PC-3 (cell line): ENCODE measurements around the gene MPP2. TPM values are rescaled to one million over a fixed set of nuclear protein-coding genes. Genes with fewer than 3 reads are reported as not detected.
A peak's percentile ranks its signal among the peaks of the same experiment; 100 is the strongest.

ENCODE experiments used
- ATAC-seq: fragments of 200-7000 bp; cut with Tn5 transposase; 2 replicates; pipeline ENCODE4 v1.9.1; 2020; ENCODE audit warnings: mild to moderate bottlenecking, moderate library complexity
- BruUV-seq: library from RNA; stranded (reverse); fragments of 400-500 nt; replicated peaks from 2 replicates; lab custom pipeline; 2021; lab: Mats Ljungman, UMichigan
- CTCF ChIA-PET: fragments of 300-600 bp; sonication (Branson Sonifier 250); formaldehyde crosslinking; loops from one replicate; lab custom pipeline; 2022; ENCODE audit warnings: antibody characterized with exemption; lab: Charles Lee
- POLR2A ChIA-PET: fragments of 300-600 bp; sonication (Branson Sonifier 250); formaldehyde crosslinking; loops from one replicate; lab custom pipeline; 2022; ENCODE audit warnings: antibody characterized with exemption; ENCODE audit not compliant: unreplicated experiment; lab: Charles Lee
- DNase-seq: peaks from one replicate; pipeline ENCODE4 v3.0.0-alpha.2; 2015
- H2AFZ ChIP-seq: fragments of 300-600 bp; sonication (generic); 2 replicates; pipeline ENCODE4 v1.6.0; 2016; ENCODE audit warnings: antibody characterized with exemption, low read length
- H3F3A ChIP-seq: fragments of 300-600 bp; sonication (generic); one replicate; pipeline ENCODE4 v1.6.0; 2017; ENCODE audit warnings: antibody characterized with exemption, low read length, control low read depth, mild to moderate bottlenecking; ENCODE audit not compliant: unreplicated experiment
- H3K27ac ChIP-seq: fragments of 300-600 bp; sonication (generic); 2 replicates; pipeline ENCODE4 v1.5.1; 2016; ENCODE audit warnings: mild to moderate bottlenecking, low read length
- H3K27me3 ChIP-seq: fragments of 300-600 bp; sonication (generic); 2 replicates; pipeline ENCODE4 v1.6.1; 2016; ENCODE audit warnings: low read length, mixed read lengths
- H3K36me3 ChIP-seq: fragments of 300-600 bp; sonication (generic); 2 replicates; pipeline ENCODE4 v1.6.1; 2016; ENCODE audit warnings: low read depth, mixed run types, low read length, mixed read lengths
- H3K4me1 ChIP-seq: fragments of 300-600 bp; sonication (generic); 2 replicates; pipeline ENCODE4 v1.5.1; 2016; ENCODE audit warnings: low read length; ENCODE audit not compliant: insufficient read depth
- H3K4me2 ChIP-seq: fragments of 300-600 bp; sonication (generic); 2 replicates; pipeline ENCODE4 v1.6.0; 2016; ENCODE audit warnings: low read length
- H3K4me3 ChIP-seq: fragments of 300-600 bp; sonication (generic); 2 replicates; pipeline ENCODE4 v1.5.1; 2016; ENCODE audit warnings: mild to moderate bottlenecking, low read length, mixed read lengths
- H3K79me2 ChIP-seq: fragments of 300-600 bp; sonication (generic); 2 replicates; pipeline ENCODE4 v1.6.1; 2017; ENCODE audit warnings: low read length, mixed read lengths
- H3K9ac ChIP-seq: fragments of 300-600 bp; sonication (generic); 2 replicates; pipeline ENCODE4 v1.6.0; 2016; ENCODE audit warnings: mild to moderate bottlenecking, low read length
- H3K9me2 ChIP-seq: fragments of 300-600 bp; sonication (generic); replicated peaks from 2 replicates; pipeline ENCODE4 v1.6.1; 2016; ENCODE audit warnings: mixed run types, low read length, mixed read lengths
- H3K9me3 ChIP-seq: fragments of 300-600 bp; sonication (generic); 2 replicates; pipeline ENCODE4 v1.6.1; 2016; ENCODE audit warnings: low read length, mixed read lengths
- H4K20me1 ChIP-seq: fragments of 300-600 bp; sonication (generic); 2 replicates; pipeline ENCODE4 v1.6.1; 2016; ENCODE audit warnings: low read length, mixed read lengths
- EZH2 ChIP-seq: fragments of 300-600 bp; sonication (generic); IDR thresholded peaks from one replicate; pipeline ENCODE4 v1.6.1; 2017; ENCODE audit warnings: antibody characterized with exemption, mild to moderate bottlenecking, low read length; ENCODE audit not compliant: unreplicated experiment
- EZH2phosphoT487 ChIP-seq: fragments of 300-600 bp; sonication (generic); IDR thresholded peaks from 2 replicates; pipeline ENCODE4 v1.6.1; 2018; ENCODE audit warnings: mild to moderate bottlenecking, antibody characterized with exemption, low read length, borderline replicate concordance
- intact Hi-C: fragments of 100-400 bp; cut with micrococcal nuclease; formaldehyde crosslinking; loops from 2 replicates; pipeline ENCODE4 v1.9.0; 2023
- total RNA-seq: library from RNA; depleted of rRNA; stranded (reverse); fragments of >200 nt; gene quantifications from 2 replicates; pipeline ENCODE4 v1.2.3, GENCODE V29; 2014
- TF ChIP-seq, protein P1 (sequence below): fragments of 300-600 bp; sonication (generic); conservative IDR thresholded peaks from 2 replicates; pipeline ENCODE4 v1.5.1; 2017; ENCODE audit warnings: antibody characterized with exemption, low read depth, mild to moderate bottlenecking, low read length

Gene MPP2
- total RNA-seq, 1 experiment from 2014 or later, result 8.2 TPM

GRCh38 chr17:43927060-43927864 lies 19.9 kb upstream of the MPP2 start:
- BruUV-seq, result no TSS peak
- ATAC-seq (peak; percentile 60), DNase-seq (peak; percentile 36)
- Histone ChIP-seq H2AFZ (peak overlapping the region; percentile 77), H3K27ac (no peak overlapping the region), H3K4me2 (peak overlapping the region; percentile 92), H3K9ac (no peak overlapping the region), H4K20me1 (no peaks in the 10 kb centered on the region), H3K4me1 (peaks cover 11% of the 10 kb centered on the region), H3K4me3 (peak overlapping the region; percentile 66), H3K36me3 (no peaks in the 10 kb centered on the region), H3K79me2 (no peaks in the 10 kb centered on the region), H3K27me3 (peaks cover 7% of the 10 kb centered on the region; the same call in 1 of the 2 replicates), H3K9me3 (no peaks in the 10 kb centered on the region), H3K9me2 (no peaks in the 10 kb centered on the region), H3F3A (no peaks in the 10 kb centered on the region)
- intact Hi-C loops, result no loop called here
- POLR2A ChIA-PET, result no interaction called here
- CTCF ChIA-PET, result no interaction called here
- TF ChIP-seq, protein P1, sequence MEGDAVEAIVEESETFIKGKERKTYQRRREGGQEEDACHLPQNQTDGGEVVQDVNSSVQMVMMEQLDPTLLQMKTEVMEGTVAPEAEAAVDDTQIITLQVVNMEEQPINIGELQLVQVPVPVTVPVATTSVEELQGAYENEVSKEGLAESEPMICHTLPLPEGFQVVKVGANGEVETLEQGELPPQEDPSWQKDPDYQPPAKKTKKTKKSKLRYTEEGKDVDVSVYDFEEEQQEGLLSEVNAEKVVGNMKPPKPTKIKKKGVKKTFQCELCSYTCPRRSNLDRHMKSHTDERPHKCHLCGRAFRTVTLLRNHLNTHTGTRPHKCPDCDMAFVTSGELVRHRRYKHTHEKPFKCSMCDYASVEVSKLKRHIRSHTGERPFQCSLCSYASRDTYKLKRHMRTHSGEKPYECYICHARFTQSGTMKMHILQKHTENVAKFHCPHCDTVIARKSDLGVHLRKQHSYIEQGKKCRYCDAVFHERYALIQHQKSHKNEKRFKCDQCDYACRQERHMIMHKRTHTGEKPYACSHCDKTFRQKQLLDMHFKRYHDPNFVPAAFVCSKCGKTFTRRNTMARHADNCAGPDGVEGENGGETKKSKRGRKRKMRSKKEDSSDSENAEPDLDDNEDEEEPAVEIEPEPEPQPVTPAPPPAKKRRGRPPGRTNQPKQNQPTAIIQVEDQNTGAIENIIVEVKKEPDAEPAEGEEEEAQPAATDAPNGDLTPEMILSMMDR, result no peak
- TF ChIP-seq EZH2 (no peak), EZH2phosphoT487 (no peak)

DNA sequence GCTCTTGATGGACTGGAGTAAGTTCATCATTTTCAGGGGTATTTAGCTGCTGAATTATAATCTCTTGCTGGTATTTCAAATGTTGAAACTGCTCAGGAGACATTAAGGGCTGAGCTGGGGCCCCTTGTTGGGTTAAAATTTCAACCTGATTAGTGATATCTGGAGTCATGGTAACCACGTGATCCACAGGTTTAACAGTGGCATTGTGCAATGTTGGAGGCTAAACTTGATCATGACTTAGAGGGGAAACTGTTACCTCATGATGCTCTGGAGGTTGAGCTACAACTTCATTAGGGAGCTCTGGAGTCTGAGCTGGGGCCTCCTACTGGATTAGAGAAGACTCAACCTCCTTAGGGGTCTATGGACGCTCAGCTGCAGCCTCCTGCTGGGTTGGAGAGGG lies 17.2 kb upstream of the MPP2 start:
- H2AFZ ChIP-seq, result no peak overlapping the region
- H3K9me2 ChIP-seq, result no peaks in the 10 kb centered on the region
- no peak for ATAC-seq
- no peak overlapping the region for H3K9ac ChIP-seq
- no peaks in the 10 kb centered on the region for H3K36me3 ChIP-seq
- no peaks in the 10 kb centered on the region for H3F3A ChIP-seq
- H3K4me1 ChIP-seq, result peaks cover 11% of the 10 kb centered on the region
- BruUV-seq, result no TSS peak
- no peak overlapping the region for H3K4me2 ChIP-seq
- intact Hi-C loops, result no loop called here
- no peak for DNase-seq
- POLR2A ChIA-PET, result no interaction called here
- no peak overlapping the region for H3K27ac ChIP-seq
- H3K9me3 ChIP-seq, result no peaks in the 10 kb centered on the region
- CTCF ChIA-PET, result no interaction called here
- H3K79me2 ChIP-seq, result no peaks in the 10 kb centered on the region
- TF ChIP-seq EZH2 (no peak), EZH2phosphoT487 (no peak)
- TF ChIP-seq, protein P1, result no peak
- no peaks in the 10 kb centered on the region for H4K20me1 ChIP-seq
- peaks cover 7% of the 10 kb centered on the region; the same call in 1 of the 2 replicates for H3K27me3 ChIP-seq
- H3K4me3 ChIP-seq, result no peak overlapping the region

- Histone ChIP-seq H3F3A (no peaks in the 10 kb centered on the region), H3K4me3 (no peak overlapping the region), H3K36me3 (no peaks in the 10 kb centered on the region), H3K9ac (no peak overlapping the region), H3K27ac (no peak overlapping the region), H3K9me2 (no peaks in the 10 kb centered on the region), H4K20me1 (no peaks in the 10 kb centered on the region), H2AFZ (no peak overlapping the region), H3K4me1 (no peaks in the 10 kb centered on the region), H3K79me2 (no peaks in the 10 kb centered on the region), H3K27me3 (0 out of 2 replicates have a peak, but pooled peaks cover under 1% of the 10 kb centered on the region), H3K9me3 (no peaks in the 10 kb centered on the region), H3K4me2 (no peak overlapping the region)
- TF ChIP-seq, protein P1, result no peak
- TF ChIP-seq EZH2 (no peak), EZH2phosphoT487 (no peak)
- POLR2A ChIA-PET, result no interaction called here
- intact Hi-C loops, result no loop called here
- DNase-seq (no peak), ATAC-seq (no peak)
- CTCF ChIA-PET, result no interaction called here
- no TSS peak for BruUV-seq
Observed at GRCh38 chr17:43920500-43921095, 13.3 kb upstream of the MPP2 start.
